ENCODE data around the gene GPRC5B.

The GPRC5B gene

DNA sequence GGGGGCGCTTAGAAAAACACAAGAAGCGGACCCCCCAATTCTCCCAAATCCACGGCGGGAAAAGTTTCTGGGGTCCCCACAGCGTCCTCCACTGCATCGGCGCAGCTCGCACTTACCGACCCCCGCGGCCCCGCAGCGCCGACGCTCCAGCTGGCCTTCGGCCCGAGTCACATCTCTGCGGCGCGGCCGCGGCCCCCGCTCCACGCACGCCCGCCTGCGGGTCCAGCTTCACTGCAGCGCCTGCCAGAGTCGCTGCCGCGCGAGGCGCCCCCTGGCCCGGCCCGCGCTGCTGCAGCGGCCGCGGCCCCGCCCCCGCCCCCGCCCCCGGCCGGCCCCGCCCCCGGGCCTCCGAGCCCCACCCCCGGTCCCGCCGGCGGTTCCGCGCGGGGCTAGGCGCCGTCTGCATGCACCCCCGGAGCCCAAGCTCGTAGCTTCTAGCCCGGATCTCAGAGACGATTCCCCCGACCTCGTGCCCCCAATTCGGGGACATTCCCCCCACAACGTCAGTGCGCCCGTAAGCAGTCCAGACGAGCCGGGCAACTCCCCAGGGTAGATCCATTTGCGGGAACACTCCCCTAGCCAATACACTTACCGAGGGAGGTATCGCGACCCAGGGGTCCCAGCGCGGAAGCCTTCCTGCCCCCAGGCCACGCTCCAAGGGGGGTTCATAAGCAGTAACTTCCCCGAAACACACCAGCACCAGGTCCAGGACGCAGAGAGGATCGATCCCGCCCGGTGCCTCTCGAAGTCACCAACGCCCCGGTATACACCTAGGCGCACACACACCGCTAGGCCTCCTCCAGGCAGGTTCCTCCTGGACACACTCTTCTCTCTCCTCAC, at the start of gene GPRC5B:
TSS of gene GPRC5B (minus strand) at position 238 of the 840 bp plus-strand sequence. CDS start 12,003 bp downstream, outside the sequence.
- DNase-seq = peak; percentile 36
- peak; percentile 14 for ATAC-seq

- ATAC-seq = no peak
- no peak for DNase-seq
These were observed 49.1 kb upstream of the GPRC5B start for GRCh38 chr16:19933740-19934139.

GRCh38 chr16:19929062-19929511, 44.4 kb upstream of the GPRC5B start:
- ATAC-seq = no peak

DNA sequence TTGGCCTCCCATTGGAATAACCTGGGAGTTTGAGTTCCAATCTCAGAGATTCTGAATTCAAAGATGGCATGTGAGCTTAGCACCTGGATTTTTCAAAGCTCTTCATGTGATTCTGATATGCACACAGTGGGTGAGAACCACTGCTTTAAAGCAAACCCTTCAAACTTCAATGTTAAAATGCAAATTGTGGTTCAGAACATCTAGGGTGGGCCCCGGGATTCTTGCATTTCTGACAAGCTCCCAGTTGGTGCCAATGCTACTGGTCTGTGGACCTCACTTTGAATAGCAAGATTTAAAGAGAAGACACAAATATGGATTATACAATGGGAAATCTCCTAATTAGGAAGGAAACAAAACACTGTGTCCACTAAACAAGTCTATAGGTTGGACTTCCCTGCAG, 43.8 kb upstream of the GPRC5B start:
- DNase-seq (no peak), ATAC-seq (no peak)

More at GRCh38 chr16:19929062-19929511, 44.4 kb upstream of the GPRC5B start:
- no peak for DNase-seq

GRCh38 chr16:19926449-19927390, 42.1 kb upstream of the GPRC5B start:
- ATAC-seq = no peak
- DNase-seq = no peak

DNA sequence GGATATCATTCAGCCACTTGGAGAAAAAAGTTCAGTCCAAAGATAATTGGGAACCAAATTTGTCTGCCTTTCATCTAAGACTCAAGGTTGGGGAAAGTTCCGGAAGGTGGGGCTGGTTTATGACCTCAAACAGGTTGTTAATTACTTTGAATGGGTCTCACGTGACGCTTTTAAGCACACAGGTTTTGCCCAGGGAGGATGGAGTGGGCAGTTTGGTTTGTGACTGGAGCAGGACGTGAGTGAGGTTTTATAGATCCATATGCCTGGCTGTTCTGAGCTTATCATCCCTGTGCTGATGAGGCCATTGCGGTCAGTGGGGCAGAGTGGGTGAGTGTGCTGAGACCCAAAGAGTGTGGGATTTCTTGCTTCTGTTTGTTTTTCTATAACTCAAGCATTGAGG, 38.7 kb upstream of the GPRC5B start:
- DNase-seq = no peak
- no peak for ATAC-seq

- ATAC-seq (no peak), DNase-seq (no peak)
These were observed 34.5 kb upstream of the GPRC5B start for GRCh38 chr16:19919142-19919541.

- ATAC-seq = no peak
These were observed 31.4 kb upstream of the GPRC5B start for GRCh38 chr16:19916064-19916463.

DNA sequence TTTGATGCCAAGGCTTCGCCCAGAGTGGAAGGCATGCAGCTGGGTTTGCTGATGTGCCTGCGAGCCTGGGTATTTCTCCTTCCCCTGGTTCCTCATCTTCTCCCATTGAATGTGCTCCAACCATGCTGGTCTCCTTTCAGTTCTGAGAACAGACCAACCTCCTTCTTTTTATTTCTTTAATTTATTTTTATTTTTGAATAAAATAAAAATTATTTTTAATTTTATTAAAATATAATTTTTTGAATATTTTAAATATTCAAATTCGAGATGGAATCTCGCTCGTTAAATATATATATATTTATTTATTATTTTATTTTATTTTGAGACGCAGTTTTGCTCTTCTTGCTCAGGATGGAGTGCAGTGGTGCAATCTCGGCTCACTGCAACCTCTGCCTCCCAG, 30.2 kb upstream of the GPRC5B start:
- no peak for ATAC-seq
- no peak for DNase-seq

More at GRCh38 chr16:19916064-19916463, 31.4 kb upstream of the GPRC5B start:
- no peak for DNase-seq

DNA sequence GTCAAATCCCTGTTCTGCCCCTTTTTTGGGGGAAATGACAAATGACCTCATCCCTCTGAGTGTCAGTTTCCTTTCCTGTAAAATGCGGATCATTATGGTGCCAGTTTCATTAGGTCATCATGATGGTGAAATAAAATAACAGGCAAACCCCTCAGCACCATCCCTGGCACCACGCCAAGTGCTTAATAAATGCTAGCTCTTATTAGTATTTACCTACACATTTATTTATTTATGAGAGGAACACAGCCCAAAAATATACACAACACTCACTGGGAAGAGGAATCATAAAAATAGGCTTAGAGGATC, 28.6 kb upstream of the GPRC5B start:
- ATAC-seq (no peak), DNase-seq (no peak)

DNA sequence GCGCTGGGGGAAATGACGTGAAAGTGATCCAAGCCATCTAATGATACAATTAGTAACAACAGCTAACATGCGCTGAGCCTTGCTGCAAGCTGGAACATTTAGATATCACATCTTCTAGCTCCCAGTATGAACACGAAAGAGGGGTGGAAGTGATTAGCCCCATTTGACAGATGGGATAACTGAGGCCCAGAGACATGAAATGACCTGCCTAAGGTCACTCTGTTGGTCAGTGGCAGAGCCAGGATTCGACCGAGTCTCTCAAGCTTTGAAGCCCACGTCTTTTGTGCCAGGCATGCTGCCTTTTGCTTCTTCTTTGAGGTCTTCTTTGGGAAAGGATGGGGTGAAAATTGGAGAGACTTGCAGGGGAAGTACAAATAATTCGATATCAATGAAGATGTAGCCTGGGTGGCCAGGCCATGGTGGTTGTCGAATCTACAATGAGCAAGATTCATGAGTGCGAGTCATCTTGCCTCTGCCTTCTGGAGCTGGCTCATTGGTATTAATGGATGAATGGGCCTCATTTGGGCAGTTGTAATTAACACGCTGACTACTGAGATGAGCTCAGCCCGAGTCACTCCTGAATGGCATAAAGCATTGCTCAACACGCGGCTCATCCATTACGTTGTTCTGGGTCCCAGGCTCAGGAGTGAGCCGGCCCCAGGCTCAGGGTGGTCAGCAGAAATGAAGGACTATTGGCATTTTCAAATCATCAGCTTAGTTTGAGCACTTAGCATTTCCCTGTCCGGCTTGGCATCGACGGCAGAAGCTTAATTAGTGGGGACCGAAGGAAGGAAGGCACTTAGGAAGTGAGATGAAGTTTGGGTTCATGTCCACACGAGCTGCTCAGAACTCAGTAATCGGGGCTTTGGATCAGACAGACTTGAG, 28.0 kb upstream of the GPRC5B start:
- DNase-seq = no peak
- ATAC-seq = no peak

GRCh38 chr16:19911747-19912454, 27.3 kb upstream of the GPRC5B start:
- ATAC-seq (no peak), DNase-seq (no peak)

GRCh38 chr16:19911204-19911603, 26.6 kb upstream of the GPRC5B start:
- DNase-seq (no peak), ATAC-seq (no peak)

DNA sequence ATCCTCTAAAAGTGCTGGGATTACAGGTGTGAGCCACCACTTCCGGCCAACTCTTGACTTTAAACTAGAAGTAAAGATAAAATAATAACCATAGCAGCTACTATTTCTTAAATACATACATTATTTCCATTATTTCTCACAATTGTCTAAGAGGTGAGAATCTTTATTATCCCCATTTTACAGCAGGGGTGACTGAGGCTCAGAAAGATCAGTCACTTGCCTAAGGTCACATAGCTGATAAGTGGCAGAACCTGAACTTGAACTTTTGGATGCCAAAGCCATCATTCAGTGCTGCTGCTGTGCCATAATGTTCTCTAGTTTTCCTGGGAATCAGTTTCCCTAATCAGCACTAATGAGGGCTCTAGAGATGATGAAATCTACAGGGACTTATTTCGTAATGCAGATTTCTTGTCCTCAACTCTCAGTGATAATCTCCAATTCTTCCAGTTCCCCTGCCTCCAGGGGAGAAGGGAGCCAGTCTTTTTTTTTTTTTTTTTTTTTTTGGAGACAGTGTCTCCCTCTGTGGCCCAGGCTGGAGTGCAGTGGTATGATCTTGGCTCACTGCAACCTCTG, 25.2 kb upstream of the GPRC5B start:
- no peak for ATAC-seq
- no peak for DNase-seq

DNA sequence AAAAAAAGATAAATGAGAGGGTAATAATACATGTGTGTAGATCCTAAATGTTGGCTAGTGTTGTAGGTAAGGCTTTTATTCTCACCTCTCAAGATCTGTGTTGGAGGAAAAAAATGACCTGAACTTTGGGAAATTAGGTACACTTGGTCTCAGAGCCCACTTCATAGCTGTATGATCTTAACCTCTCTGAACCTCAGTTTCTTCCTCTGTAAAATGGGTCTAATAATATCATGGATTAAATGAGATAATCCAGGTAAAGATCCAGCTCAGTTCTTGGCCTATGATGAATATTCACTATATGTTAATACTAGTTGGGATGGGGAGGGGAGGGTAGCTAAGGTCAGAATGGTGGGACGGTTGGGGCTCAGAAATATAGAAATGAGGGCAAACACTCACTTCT, 24.3 kb upstream of the GPRC5B start:
- no peak for DNase-seq
- no peak for ATAC-seq

DNA sequence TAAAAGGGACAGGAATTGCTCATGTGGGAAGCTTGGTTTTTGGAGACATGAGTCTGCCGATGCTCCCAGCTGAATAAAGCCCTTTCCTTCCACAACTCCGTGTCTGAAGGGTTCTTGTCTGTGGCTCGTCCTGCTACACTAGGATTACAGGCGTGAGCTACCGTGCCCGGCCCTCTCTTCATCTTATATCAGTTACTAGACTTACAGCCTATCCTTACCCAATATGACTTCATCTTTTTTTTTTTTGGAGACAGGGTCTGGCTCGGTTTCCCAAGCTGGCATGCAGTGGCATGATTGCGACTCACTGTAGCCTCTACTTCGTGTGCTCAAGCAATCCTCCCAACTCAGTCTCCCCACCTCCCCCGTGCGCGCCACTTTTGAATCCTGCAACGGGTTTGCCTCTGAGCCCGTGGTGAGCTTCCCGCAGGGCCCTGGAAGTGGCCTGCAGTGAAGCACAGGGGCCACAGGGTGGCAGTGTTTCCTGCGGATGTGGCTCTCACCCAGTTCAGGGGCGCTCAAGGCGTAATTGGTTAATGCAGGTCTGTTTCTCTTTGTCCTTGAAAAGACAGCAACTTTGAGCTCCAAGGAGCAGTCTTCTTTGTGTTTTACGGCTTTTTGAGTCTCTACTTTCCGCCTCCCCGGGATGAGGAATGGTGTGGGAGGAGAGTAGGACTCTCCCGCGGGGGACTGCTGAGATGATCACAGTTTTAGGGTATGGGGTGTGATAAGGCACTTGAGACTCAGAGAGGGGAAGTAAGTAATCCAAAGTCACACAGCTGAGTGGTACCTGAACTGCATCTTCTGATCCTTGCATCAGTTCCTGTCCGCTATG, 22.7 kb upstream of the GPRC5B start:
- DNase-seq = peak; percentile 72
- peak; percentile 88 for ATAC-seq

- DNase-seq = no peak
These were observed 16.5 kb upstream of the GPRC5B start for GRCh38 chr16:19901164-19901563.

DNA sequence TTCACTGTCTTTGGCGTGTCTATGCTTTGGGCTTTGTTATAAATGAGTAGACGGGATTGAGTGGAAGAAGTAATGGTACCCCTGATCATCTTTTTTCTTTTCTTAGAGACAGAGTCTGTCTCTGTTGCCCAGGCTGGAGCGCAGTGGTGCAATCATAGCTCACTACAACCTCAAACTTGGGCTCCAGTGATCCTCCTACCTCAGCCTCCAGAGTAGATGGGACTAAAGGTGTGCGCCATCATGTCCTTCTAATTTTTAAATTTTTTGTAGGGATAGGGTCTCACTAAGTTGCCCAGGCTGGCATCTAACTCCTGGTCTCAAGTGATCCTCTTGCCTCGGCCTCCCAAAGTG, 14.9 kb upstream of the GPRC5B start:
- DNase-seq = no peak
- no peak for ATAC-seq

More at GRCh38 chr16:19901164-19901563, 16.5 kb upstream of the GPRC5B start:
- no peak for ATAC-seq

DNA sequence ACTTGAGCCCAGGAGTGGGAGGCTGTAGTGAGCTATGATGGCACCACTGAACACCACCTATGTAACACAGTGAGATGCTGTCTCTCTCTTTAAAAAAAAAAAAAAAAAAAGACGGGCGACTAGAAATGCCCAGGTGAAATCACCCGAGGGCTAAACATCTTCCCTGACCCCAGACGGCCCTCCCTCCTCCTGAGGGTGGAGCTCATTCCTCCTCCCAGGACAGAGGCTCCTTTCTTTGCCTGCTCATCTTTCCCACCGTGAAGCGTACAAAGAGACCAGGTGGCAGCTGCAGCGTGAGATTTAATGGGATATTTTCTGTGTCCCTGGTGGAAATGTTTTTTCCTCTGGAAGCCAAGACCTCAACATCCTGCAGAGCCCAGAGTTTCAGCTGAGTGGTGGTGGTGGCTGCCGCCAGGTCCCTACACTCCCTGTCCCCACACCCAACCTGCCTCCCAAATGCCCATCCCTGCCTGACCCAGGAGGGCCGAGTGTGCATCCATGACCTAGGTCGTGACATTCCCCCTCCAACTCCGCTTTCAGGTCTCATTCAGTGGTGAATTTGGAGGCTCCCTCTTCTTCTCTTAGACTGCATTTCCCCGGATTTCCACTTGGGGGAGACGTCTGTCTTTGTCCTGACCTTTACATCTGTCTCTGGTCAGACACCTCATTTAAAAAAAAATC, 14.4 kb upstream of the GPRC5B start:
- ATAC-seq = peak; percentile 41

GRCh38 chr16:19898166-19898565, 13.5 kb upstream of the GPRC5B start:
- DNase-seq (no peak), ATAC-seq (no peak)

More for the DNA sequence above, 14.4 kb upstream of the GPRC5B start:
- DNase-seq = peak; percentile 53

All from stimulated activated naive CD8-positive, alpha-beta T cell treated with anti-CD3 and anti-CD28 coated beads, Interleukin-15, Interleukin-2, amounts not matched to agents 100 U/mL and 50 U/mL, for 24 hours (primary cell).